Measurements from ENCODE around the gene TPCN1. TPM values are rescaled to one million over a fixed set of nuclear protein-coding genes. Genes with fewer than 3 reads are reported as not detected.

Gene TPCN1
- total RNA-seq, 1 experiment from 2014 or later, result 91.1 TPM

DNA sequence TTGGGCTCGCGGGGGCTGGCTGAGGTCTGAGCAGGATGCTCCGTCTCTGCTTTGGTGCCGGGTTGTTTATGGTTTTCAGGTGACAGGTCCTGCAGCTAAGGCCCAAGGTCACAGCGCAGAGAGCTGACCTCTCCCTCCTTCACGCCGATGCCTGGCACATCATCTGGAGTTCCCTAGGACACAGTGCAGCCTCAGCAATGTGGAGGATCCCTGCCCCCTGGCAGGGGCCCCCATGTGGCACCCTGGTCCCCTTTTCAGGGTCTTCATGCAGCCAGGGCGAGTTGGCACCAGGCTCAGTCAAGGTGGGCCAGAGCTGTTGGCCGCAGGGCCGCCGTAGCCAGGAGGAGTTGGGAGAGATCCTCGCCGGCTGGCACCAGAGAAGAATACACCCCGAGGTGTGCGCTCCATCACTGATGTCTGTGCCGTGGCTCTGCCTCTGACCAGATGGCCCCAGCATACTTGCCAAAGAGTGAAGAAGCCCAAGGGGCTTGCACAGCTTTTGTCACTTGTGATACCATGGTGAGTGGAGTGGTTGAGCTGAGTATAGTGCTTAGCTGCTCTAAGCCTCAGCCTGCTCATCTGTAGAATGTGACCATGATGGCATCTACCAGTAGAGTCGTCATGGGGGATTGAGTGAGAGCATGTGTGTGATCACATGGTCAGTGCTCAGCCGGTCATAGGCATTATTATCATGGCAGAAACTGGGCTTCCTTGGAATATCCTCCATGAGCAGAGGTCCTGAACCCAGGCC lies 11.0 kb downstream of the TPCN1 start:
- Mint-ChIP-seq H3K4me3 (ENCODE audit: low read depth, unreplicated experiment) (no peak overlapping the region), H3K36me3 (ENCODE audit: insufficient read depth, unreplicated experiment) (peaks cover 56% of the 10 kb centered on the region), H3K4me1 (ENCODE audit: low read depth, unreplicated experiment) (peaks cover 62% of the 10 kb centered on the region), H3K27ac (ENCODE audit: unreplicated experiment) (peak overlapping the region; percentile 75), H3K9me3 (ENCODE audit: low read depth, unreplicated experiment) (no peaks in the 10 kb centered on the region), H3K27me3 (ENCODE audit: unreplicated experiment) (no peaks in the 10 kb centered on the region)
- no peak for DNase-seq
- CTCF ChIA-PET, result interaction anchor here (0.6 to 1.2 kb wide), 2 partner anchors 9 to 35 kb away, joined by 3 to 4 read pairs; no protein-coding TSS in a partner anchor
- TF ChIP-seq CTCF (IDR thresholded peaks at IDR 0.05; ENCODE audit: unreplicated experiment), result no peak
- intact Hi-C loops (cut with micrococcal nuclease; ENCODE audit: unreplicated experiment), result no loop called here
- TSS peak; percentile 24 for BruUV-seq (replicated peaks)

GRCh38 chr12:113232840-113233585 lies 11.7 kb downstream of the TPCN1 start:
- H3K36me3 Mint-ChIP-seq (ENCODE audit: insufficient read depth, unreplicated experiment), result peaks cover 53% of the 10 kb centered on the region
- no peaks in the 10 kb centered on the region for H3K27me3 Mint-ChIP-seq (ENCODE audit: unreplicated experiment)
- H3K4me1 Mint-ChIP-seq (ENCODE audit: low read depth, unreplicated experiment), result peaks cover 62% of the 10 kb centered on the region
- intact Hi-C loops (cut with micrococcal nuclease; ENCODE audit: unreplicated experiment), result no loop called here
- DNase-seq, result no peak
- H3K9me3 Mint-ChIP-seq (ENCODE audit: low read depth, unreplicated experiment), result no peaks in the 10 kb centered on the region
- H3K4me3 Mint-ChIP-seq (ENCODE audit: low read depth, unreplicated experiment), result no peak overlapping the region
- H3K27ac Mint-ChIP-seq (ENCODE audit: unreplicated experiment), result no peak overlapping the region
- TF ChIP-seq CTCF (IDR thresholded peaks at IDR 0.05; ENCODE audit: unreplicated experiment), result no peak
- CTCF ChIA-PET, result interaction anchor here (1.2 kb wide), 1 partner anchor 8 kb away, joined by 4 read pairs; no protein-coding TSS in a partner anchor
- BruUV-seq (replicated peaks), result no TSS peak

GRCh38 chr12:113233967-113234366 lies 12.7 kb downstream of the TPCN1 start:
- Mint-ChIP-seq H3K4me3 (ENCODE audit: low read depth, unreplicated experiment) (no peak overlapping the region), H3K4me1 (ENCODE audit: low read depth, unreplicated experiment) (peaks cover 72% of the 10 kb centered on the region), H3K9me3 (ENCODE audit: low read depth, unreplicated experiment) (no peaks in the 10 kb centered on the region), H3K27me3 (ENCODE audit: unreplicated experiment) (no peaks in the 10 kb centered on the region), H3K36me3 (ENCODE audit: insufficient read depth, unreplicated experiment) (peaks cover 54% of the 10 kb centered on the region), H3K27ac (ENCODE audit: unreplicated experiment) (no peak overlapping the region)
- DNase-seq, result no peak
- no peak for TF ChIP-seq CTCF (IDR thresholded peaks at IDR 0.05; ENCODE audit: unreplicated experiment)
- CTCF ChIA-PET, result no interaction called here
- intact Hi-C loops (cut with micrococcal nuclease; ENCODE audit: unreplicated experiment), result no loop called here
- BruUV-seq (replicated peaks), result no TSS peak

- Mint-ChIP-seq H3K36me3 (ENCODE audit: insufficient read depth, unreplicated experiment) (peaks cover 54% of the 10 kb centered on the region), H3K4me1 (ENCODE audit: low read depth, unreplicated experiment) (peaks cover 76% of the 10 kb centered on the region), H3K9me3 (ENCODE audit: low read depth, unreplicated experiment) (no peaks in the 10 kb centered on the region), H3K27me3 (ENCODE audit: unreplicated experiment) (no peaks in the 10 kb centered on the region), H3K27ac (ENCODE audit: unreplicated experiment) (peak overlapping the region; percentile 52), H3K4me3 (ENCODE audit: low read depth, unreplicated experiment) (no peak overlapping the region)
- DNase-seq, result no peak
- intact Hi-C loops (cut with micrococcal nuclease; ENCODE audit: unreplicated experiment), result no loop called here
- CTCF ChIA-PET, result no interaction called here
- no TSS peak for BruUV-seq (replicated peaks)
- TF ChIP-seq CTCF (IDR thresholded peaks at IDR 0.05; ENCODE audit: unreplicated experiment), result no peak
Measured at GRCh38 chr12:113234483-113234882, 13.2 kb downstream of the TPCN1 start.
